GM21529 (cell line): ENCODE data around the gene IQGAP3.
"Not testable (repeated sequence)": the region's sequence is repeated elsewhere in the genome, so short reads cannot be mapped to it uniquely, and the experiment has no call there.

Source experiments
- ATAC-seq: cut with Tn5 transposase; IDR thresholded peaks from one replicate; pipeline ENCODE4 v1.9.1; 2021; ENCODE audit not compliant: unreplicated experiment

IQGAP3 gene

DNA sequence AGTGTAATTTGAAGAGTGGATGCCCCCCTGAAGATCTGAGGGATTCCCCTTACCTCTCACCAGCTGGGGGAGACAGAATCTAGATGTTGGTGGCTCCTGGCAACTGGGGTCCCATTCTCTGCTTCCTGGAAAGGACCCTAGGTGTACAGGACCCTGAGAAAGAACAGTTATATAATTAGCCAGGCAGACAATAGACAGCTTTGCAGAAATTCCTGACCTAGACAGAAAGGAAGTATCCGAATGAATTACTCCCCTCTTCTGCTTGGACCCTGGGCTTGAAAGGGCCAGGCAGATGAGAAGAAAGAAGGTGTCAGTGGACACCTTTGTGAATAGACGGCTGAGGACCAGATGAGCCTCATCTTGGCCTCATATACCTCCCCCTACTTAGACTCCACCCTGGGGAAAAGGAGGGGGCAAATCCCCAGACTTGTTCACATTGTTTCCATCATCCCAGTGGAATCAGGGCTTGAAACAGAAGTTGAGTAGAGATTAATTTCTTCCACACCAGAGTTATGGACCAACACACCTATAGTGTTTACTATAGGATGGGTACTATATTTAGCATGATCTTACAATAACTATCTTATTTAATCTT is 1.8 kb upstream of the IQGAP3 start:
- ATAC-seq = no peak

- ATAC-seq = no peak
Measured at GRCh38 chr1:156572663-156573018, 276 bp upstream of the IQGAP3 start.

GRCh38 chr1:156571261-156571852 is 1.0 kb downstream of the IQGAP3 start:
- ATAC-seq = no peak

DNA sequence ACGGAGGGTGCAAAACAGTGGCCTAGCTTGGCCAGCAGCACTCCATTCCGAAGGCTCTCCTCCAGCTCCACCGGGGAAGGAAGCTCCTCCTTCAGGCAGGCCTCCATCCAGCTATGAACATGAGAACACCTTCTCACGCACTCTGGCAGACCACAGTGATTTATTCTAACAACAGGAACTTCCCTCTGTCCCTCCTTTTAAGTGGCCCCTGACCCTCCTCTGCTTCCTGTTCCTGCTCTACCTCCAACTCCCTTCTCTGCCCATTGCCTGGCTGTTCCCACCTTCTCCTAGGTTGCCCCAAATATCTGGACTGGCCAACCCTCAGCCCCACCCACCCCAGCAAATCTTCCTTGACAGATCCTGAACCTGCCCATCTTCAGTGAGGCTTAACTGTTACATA is 5.9 kb downstream of the IQGAP3 start:
- ATAC-seq = no peak

- ATAC-seq = no peak
Measured at GRCh38 chr1:156565519-156565918, 6.8 kb downstream of the IQGAP3 start.

DNA sequence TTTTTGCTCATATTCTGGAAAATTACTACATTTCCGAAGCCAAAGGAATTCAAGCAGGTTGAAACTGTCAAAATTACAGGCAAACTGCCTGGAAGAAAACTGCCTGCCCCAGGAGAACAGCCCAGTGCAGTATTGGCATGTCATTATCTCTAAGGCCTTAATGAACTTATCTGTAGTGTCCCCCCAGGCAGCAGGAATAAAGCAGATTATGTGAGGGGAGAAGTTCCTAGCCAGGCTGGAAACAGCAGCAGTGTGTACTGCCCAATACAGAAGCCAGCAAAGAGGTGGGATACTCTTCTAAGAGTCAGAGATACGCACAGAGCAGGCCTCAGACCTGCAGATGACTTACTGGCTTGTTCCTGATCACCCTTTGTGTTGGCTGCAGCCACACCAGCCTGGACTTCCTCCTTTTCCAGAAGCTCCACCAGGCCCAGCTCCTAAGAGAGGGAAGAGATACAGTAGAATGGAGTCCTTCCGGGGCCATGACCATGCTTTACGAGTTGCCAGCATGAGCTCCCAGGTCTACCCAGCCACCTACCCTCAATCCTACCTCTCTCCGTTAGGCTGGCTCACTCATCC is 11.7 kb downstream of the IQGAP3 start:
- no peak for ATAC-seq

DNA sequence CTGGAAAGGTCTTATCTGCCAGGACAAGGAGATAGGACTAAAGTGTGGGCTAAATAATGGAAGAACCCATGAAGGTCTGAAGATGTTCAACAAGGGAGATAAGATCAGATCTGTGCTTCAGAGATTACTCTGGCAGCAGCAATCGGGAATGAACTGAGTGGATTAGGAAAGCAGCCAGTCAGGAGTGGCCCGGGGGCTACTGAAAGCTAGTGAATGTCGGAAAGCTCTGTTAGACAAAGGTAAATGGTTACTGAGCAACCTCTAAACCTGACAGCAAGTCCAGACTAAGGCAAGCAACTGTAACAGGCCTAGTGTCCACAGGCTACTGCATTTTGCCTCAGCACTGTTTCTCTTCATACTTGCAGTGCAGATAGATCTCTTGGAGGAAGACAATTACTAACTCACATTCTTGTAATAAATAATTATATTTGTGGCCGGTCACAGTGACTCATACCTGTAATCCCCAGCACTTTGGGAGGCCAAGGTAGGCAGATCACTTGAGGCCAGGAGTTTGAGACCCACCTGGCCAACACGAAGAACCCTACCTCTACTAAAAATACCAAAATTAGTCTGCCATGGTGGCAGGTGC is 12.5 kb downstream of the IQGAP3 start:
- no peak for ATAC-seq

DNA sequence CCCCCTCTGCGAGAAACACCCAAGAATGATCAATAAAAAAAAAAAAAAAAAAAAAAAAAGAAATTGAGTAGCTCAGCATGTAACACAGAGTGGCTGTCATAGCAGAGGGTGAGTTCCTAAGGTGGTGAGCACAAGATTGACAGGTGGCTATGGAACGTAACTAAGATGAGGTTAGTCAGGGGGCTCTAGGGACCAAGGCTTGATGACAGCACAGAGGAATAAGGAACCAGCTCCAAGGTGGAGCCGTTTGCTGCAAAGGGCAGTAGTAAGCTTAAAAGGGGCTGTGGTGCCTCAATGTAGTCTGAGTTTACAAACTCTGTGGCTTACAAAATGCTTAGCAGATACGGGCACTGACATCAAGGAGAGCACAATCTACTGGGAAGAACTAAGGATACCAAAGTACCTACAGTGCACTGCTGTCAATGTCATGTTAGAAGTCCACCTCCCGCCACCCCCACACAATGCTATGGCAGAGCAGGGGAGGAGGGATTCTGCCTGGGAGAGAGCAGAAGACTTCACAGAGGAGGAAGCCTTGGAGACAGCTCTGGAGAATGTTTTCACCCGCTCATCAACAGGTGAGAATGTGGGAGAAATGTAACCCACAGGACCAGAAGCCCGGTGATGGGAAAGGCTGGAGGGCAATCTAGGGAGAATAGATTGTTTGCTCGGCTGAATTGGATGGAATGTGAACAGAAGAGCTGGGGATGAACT is 13.1 kb downstream of the IQGAP3 start:
- no peak for ATAC-seq

- no peak for ATAC-seq
Measured at GRCh38 chr1:156556354-156556753, 16.0 kb downstream of the IQGAP3 start.

- ATAC-seq = no peak
Measured at GRCh38 chr1:156555715-156556114, 16.6 kb downstream of the IQGAP3 start.

DNA sequence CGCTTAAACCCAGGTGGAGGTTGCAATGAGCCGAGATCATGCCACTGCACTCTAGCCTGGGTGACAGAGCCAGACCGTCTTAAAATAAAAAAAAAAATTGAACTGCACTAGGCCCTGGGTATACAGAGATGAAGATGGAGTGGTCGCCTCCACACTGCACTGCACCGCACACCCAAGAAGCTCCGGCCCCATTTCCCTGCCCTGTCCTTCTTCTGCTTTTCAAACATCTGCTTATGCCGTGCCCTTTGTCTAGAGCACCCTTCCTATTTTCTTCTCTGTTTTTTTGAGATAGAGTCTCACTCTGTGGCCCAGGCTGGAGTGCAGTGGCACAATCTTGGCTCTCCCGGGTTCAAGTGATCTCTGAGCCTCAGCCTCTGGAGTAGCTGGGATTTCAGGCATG is 17.4 kb downstream of the IQGAP3 start:
- no peak for ATAC-seq

- ATAC-seq = no peak
Measured at GRCh38 chr1:156553860-156554485, 18.4 kb downstream of the IQGAP3 start.

GRCh38 chr1:156552937-156553336 is 19.4 kb downstream of the IQGAP3 start:
- not testable (repeated sequence) for ATAC-seq

DNA sequence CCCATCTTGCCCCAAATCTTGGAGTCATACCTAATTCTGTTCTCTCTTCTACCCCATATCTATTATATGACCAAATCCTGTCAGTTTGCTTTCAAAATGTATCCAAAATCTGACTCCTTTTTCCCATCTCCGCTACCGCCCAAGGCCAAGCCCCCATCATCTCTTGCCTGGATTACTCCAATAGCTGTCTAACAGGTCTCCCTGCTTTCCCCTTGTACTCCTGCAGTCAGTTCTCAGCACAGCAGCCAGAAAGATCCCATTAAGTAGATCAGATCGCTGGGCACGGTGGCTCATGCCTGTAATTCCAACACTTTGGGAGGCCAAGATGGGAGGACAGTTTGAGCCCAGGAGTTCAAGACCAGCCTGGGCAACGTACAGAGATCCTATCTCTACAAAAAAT is 19.8 kb downstream of the IQGAP3 start:
- ATAC-seq = no peak

DNA sequence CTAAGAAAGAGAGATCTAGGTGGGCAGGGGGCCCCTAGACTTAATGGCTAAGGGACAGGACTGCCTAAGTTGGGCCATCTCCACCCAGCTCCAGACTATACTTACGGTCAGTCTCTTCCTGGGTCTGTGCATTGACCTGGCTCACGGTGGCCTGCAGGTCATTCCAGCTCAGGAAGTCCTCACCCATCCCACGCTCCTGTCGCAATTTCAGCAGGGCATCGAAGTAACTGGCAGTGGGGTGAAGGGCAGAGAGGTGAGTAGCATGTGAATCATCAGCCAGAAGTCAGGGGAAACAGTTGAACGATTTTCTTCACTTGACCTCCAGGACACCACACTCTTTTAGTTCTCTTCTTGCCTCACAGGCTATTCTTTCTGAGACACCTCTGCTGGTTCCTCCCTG is 20.5 kb downstream of the IQGAP3 start:
- no peak for ATAC-seq

GRCh38 chr1:156551066-156551643 is 21.2 kb downstream of the IQGAP3 start:
- ATAC-seq = no peak

- ATAC-seq = no peak
Measured at GRCh38 chr1:156550346-156550745, 22.0 kb downstream of the IQGAP3 start.

DNA sequence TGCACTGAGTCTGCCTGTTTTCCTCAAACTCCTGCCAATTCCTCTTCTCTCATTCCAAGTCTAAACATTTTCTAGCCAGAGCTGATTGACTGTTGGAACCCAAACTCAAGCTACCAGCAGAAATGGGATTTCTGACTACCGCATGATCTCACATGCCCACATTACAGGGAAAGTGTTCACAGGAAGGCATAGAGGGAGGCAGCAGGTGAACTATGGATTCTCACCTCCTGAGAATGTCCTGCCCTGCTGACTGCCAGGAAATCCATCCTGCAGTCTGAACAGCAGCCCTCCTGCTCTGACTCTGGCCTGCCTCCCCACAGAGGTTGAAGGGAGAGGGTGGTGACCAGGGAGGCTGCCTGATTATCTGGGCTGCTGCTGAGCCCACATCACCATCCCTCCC is 22.5 kb downstream of the IQGAP3 start:
- no peak for ATAC-seq

- no peak for ATAC-seq
Measured at GRCh38 chr1:156549390-156549789, 23.0 kb downstream of the IQGAP3 start.

GRCh38 chr1:156547982-156548381 is 24.4 kb downstream of the IQGAP3 start:
- no peak for ATAC-seq

GRCh38 chr1:156547434-156547833 is 24.9 kb downstream of the IQGAP3 start:
- ATAC-seq = no peak
